ENCODE measurements around the gene MIS18A.

The MIS18A gene

DNA sequence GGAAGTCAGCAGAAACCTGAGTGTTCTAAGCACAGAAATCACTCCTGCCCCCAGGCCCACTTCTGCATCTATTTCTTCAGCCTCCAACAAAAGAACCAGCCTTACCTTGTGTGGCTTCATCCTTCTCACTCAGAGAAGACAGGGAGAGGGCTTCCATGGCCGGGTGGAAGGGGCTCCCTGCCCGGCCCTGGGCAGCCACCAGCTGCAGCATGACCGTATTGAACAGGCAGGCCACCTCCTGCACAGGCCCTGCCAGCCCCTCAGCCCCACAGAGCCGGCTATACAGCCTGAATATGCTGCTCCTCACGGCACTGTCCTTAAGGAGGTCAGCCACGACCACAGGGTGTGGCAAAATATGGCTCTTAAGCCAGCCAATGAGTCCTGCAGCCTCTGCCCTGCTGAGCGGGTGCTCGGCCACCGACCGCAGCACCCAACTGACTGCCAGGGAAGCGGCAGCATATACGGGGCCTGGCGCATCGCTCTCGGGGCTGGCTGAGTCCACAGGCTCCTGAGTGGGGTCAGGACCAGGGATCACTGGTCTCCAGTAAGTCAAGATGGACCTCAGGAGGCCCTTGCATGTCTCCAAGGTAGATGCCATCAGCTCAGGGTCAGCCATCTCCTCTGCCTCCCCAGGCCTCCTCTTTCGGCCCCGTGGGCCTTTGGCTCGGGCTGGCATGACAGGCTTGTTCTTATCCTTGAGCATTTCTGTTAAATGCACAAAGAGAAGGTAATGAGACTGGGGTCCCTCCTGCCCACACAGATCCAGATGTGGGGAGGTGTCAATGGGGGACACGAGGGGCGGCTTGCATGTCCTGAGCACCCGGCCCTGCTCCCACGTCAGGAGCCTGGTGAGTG, 37.7 kb upstream of the MIS18A start:
- no peak overlapping the region for H3K4me3 ChIP-seq (ENCODE audit: low read depth, low read length)
- TF ChIP-seq, protein P1, sequence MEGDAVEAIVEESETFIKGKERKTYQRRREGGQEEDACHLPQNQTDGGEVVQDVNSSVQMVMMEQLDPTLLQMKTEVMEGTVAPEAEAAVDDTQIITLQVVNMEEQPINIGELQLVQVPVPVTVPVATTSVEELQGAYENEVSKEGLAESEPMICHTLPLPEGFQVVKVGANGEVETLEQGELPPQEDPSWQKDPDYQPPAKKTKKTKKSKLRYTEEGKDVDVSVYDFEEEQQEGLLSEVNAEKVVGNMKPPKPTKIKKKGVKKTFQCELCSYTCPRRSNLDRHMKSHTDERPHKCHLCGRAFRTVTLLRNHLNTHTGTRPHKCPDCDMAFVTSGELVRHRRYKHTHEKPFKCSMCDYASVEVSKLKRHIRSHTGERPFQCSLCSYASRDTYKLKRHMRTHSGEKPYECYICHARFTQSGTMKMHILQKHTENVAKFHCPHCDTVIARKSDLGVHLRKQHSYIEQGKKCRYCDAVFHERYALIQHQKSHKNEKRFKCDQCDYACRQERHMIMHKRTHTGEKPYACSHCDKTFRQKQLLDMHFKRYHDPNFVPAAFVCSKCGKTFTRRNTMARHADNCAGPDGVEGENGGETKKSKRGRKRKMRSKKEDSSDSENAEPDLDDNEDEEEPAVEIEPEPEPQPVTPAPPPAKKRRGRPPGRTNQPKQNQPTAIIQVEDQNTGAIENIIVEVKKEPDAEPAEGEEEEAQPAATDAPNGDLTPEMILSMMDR (IDR thresholded peaks at IDR 0.05; ENCODE audit: low read depth, low read length, missing control alignments), result no peak
- no peaks in the 10 kb centered on the region for H3K27me3 ChIP-seq (replicated peaks)
- in situ Hi-C loops (cut with HindIII; ENCODE audit: low pct_ligation_motif_present, low sequenced_read_pairs), result no loop called here
- H3K36me3 ChIP-seq (replicated peaks), result peaks cover 70% of the 10 kb centered on the region
- no peak for DNase-seq
- H3K27ac ChIP-seq, result no peak overlapping the region

DNA sequence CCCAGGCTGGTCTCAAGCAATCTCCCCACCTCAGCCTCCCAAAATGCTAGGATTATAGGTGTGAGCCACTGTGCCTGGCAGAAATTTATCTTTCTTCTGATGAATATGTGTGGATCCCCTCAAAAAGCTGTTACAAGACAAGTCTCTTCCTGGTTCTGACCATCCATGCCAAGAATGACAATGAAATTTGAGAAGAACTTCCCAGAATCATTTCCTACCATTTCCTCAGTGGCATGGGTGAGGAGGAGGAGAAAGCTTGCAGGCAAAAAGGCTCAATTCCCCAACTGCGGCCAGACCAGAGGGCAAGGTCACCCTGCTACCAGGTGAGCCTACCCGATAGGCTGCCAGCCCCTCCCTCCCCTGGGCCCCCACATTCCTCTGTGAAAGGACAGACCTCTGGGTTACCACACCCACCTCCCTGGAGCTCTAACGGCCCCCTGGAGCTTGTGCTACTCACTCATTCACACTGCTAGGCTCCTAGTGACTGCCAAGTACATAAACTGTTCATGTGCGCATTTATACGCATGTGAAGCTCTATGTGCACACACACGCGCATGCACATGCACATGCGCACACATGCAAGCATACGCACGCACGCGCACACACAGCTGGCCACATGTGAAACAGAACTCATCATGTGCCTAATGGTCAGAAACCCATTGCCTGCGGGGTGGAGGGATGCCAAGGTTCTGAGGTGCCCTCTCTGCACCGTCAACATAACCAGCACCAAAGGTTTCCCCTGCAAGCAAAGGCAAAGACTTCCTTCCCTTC, 36.8 kb upstream of the MIS18A start:
- H3K27ac ChIP-seq, result no peak overlapping the region
- no peak overlapping the region for H3K4me3 ChIP-seq (ENCODE audit: low read depth, low read length)
- no peak for DNase-seq
- in situ Hi-C loops (cut with HindIII; ENCODE audit: low pct_ligation_motif_present, low sequenced_read_pairs), result no loop called here
- H3K27me3 ChIP-seq (replicated peaks), result no peaks in the 10 kb centered on the region
- H3K36me3 ChIP-seq (replicated peaks), result peaks cover 61% of the 10 kb centered on the region
- TF ChIP-seq, protein P1 (IDR thresholded peaks at IDR 0.05; ENCODE audit: low read depth, low read length, missing control alignments), result no peak

DNA sequence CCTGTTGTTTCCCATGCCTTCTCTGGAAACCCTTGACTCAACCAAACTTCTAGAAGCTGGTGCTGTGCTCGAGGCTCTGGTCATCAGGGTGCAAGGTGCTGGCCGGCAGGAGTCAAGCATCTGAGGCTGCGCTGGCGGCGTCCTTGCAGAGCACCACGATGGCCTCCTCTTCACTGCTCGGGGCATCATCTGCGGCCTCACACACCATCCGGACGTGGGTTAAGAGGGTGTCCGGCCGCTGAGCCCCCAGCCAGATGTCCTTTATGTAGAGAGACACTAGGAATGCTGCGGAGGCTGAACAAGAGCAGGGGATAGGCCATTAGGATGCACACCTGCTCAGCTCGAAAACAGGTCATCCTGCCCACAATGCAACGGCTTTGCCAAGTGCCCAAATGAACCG, 36.0 kb upstream of the MIS18A start:
- H3K4me3 ChIP-seq (ENCODE audit: low read depth, low read length), result no peak overlapping the region
- no peaks in the 10 kb centered on the region for H3K27me3 ChIP-seq (replicated peaks)
- H3K36me3 ChIP-seq (replicated peaks), result peaks cover 54% of the 10 kb centered on the region
- TF ChIP-seq, protein P1 (IDR thresholded peaks at IDR 0.05; ENCODE audit: low read depth, low read length, missing control alignments), result no peak
- in situ Hi-C loops (cut with HindIII; ENCODE audit: low pct_ligation_motif_present, low sequenced_read_pairs), result no loop called here
- no peak overlapping the region for H3K27ac ChIP-seq
- no peak for DNase-seq

DNA sequence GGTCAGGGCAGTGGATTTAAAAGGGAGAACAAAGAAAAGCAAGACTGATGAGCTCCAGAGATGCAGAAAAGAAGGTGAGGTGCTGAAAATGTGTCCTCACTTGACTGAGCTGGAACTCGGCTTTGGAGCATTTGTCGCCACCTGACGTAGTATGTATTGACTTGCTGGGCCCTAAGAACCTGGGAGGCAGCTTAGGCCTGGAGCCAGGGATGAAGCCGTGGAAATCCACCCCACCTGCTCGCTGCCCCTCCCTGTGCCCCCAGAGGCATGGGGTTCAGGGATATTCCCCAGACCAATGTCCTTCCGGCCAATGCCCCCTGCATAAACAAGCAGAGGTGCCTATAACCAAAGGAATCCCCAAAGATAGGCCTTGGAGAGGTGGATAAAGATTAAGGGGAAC, 34.1 kb upstream of the MIS18A start:
- in situ Hi-C loops (cut with HindIII; ENCODE audit: low pct_ligation_motif_present, low sequenced_read_pairs), result no loop called here

DNA sequence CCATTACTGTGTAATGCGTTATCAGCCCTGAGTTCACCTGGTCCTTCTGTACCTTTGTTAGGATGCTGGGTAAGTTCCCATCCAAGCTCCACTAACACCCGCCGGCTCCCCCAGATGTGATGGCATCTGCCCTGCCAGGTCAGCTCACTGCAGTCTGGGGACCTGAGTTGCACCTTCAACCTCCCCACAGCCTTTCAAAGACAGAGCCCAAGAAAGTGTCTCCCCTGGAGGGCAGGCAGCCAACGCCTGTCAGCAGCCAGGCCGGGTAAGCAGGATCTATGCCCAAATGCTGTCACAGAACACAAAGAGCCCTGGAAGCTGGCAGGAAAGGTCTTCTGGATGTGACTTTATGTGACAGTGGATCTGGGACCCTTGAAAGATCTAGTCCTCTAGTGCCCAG, 33.5 kb upstream of the MIS18A start:
- TF ChIP-seq, protein P1 (IDR thresholded peaks at IDR 0.05; ENCODE audit: low read depth, low read length, missing control alignments), result no peak
- in situ Hi-C loops (cut with HindIII; ENCODE audit: low pct_ligation_motif_present, low sequenced_read_pairs), result no loop called here
- no peak for DNase-seq
- Histone ChIP-seq H3K27ac (no peak overlapping the region), H3K27me3 (replicated peaks) (no peaks in the 10 kb centered on the region), H3K36me3 (replicated peaks) (peaks cover 42% of the 10 kb centered on the region), H3K4me3 (ENCODE audit: low read depth, low read length) (no peak overlapping the region)

More for the DNA sequence above, 34.1 kb upstream of the MIS18A start:
- no peaks in the 10 kb centered on the region for H3K27me3 ChIP-seq (replicated peaks)
- TF ChIP-seq, protein P1 (IDR thresholded peaks at IDR 0.05; ENCODE audit: low read depth, low read length, missing control alignments), result no peak
- DNase-seq, result no peak
- H3K36me3 ChIP-seq (replicated peaks), result peaks cover 47% of the 10 kb centered on the region
- H3K4me3 ChIP-seq (ENCODE audit: low read depth, low read length), result no peak overlapping the region
- no peak overlapping the region for H3K27ac ChIP-seq
